Astrocyte (in vitro differentiated cells and primary cell): ENCODE measurements around the gene CNN1. TPM values are rescaled to one million over a fixed set of nuclear protein-coding genes. Genes with fewer than 3 reads are reported as not detected.
A peak's percentile ranks its signal among the peaks of the same experiment; 100 is the strongest.

Experiments used
- DNase-seq: peaks from one replicate; pipeline ENCODE4 v3.0.0-alpha.2; 2010; ENCODE audit warnings: low read depth
- FAIRE-seq: peaks from 2 replicates; lab custom pipeline; 2011; peaks lifted over from hg19 to GRCh38; lab: Jason Lieb, UNC
- H2AFZ ChIP-seq: 2 replicates; pipeline ENCODE4 v1.6.0; 2012; ENCODE audit warnings: low read depth, low read length, inconsistent platforms
- H3K27ac ChIP-seq: 2 replicates; pipeline ENCODE4 v1.5.1; 2011; ENCODE audit warnings: low read depth, low read length, inconsistent platforms
- H3K27me3 ChIP-seq: 2 replicates; pipeline ENCODE4 v1.6.0; 2011; ENCODE audit warnings: low read length, inconsistent platforms; ENCODE audit not compliant: insufficient read depth
- H3K36me3 ChIP-seq: 2 replicates; pipeline ENCODE4 v1.5.1; 2011; ENCODE audit warnings: low read length, inconsistent platforms; ENCODE audit not compliant: insufficient read depth
- H3K4me1 ChIP-seq: 2 replicates; pipeline ENCODE4 v1.5.1; 2011; ENCODE audit warnings: low read length, inconsistent platforms; ENCODE audit not compliant: insufficient read depth
- H3K4me2 ChIP-seq: 2 replicates; pipeline ENCODE4 v1.6.0; 2012; ENCODE audit warnings: low read length, inconsistent platforms
- H3K4me3 ChIP-seq: 2 replicates; pipeline ENCODE4 v1.5.1; 2011; ENCODE audit warnings: low read depth, mild to moderate bottlenecking, low read length, inconsistent platforms; ENCODE audit not compliant: insufficient read depth
- H3K79me2 ChIP-seq: 2 replicates; pipeline ENCODE4 v1.6.0; 2012; ENCODE audit warnings: mild to moderate bottlenecking, low read length, inconsistent platforms; ENCODE audit not compliant: insufficient read depth
- H3K9ac ChIP-seq: 2 replicates; pipeline ENCODE4 v1.6.0; 2012; ENCODE audit warnings: mild to moderate bottlenecking, low read length, inconsistent platforms
- H3K9me3 ChIP-seq: 2 replicates; pipeline ENCODE4 v1.5.1; 2012; ENCODE audit warnings: low read depth, mild to moderate bottlenecking, low read length, inconsistent platforms; ENCODE audit not compliant: insufficient read depth
- H4K20me1 ChIP-seq: 2 replicates; pipeline ENCODE4 v1.6.0; 2012; ENCODE audit warnings: low read length, inconsistent platforms; ENCODE audit not compliant: insufficient read depth
- H3K27ac Mint-ChIP-seq: one replicate; pipeline ENCODE4 v1.8.0; 2021; ENCODE audit warnings: mild to moderate bottlenecking, mixed read lengths; ENCODE audit not compliant: unreplicated experiment
- H3K27me3 Mint-ChIP-seq: one replicate; pipeline ENCODE4 v1.8.0; 2021; ENCODE audit warnings: low read depth, mixed read lengths; ENCODE audit not compliant: unreplicated experiment
- H3K36me3 Mint-ChIP-seq: one replicate; pipeline ENCODE4 v1.8.0; 2021; ENCODE audit warnings: low read depth, mixed read lengths; ENCODE audit not compliant: unreplicated experiment
- H3K4me1 Mint-ChIP-seq: one replicate; pipeline ENCODE4 v1.8.0; 2021; ENCODE audit warnings: low read depth, mixed read lengths; ENCODE audit not compliant: unreplicated experiment
- H3K4me3 Mint-ChIP-seq: one replicate; pipeline ENCODE4 v1.8.0; 2021; ENCODE audit warnings: mild to moderate bottlenecking, moderate library complexity, mixed read lengths; ENCODE audit not compliant: unreplicated experiment
- H3K9me3 Mint-ChIP-seq: one replicate; pipeline ENCODE4 v1.8.0; 2021; ENCODE audit warnings: mild to moderate bottlenecking, mixed read lengths; ENCODE audit not compliant: unreplicated experiment
- EZH2 ChIP-seq: IDR thresholded peaks from 2 replicates; pipeline ENCODE4 v1.6.1; 2012; ENCODE audit warnings: mild to moderate bottlenecking, low read length, inconsistent platforms; ENCODE audit not compliant: insufficient read depth
- total RNA-seq: library from RNA; stranded (reverse); gene quantifications from 2 replicates; pipeline ENCODE4 v1.2.1, GENCODE V29; 2021
- TF ChIP-seq, protein P1 (sequence below): IDR thresholded peaks from 2 replicates; pipeline ENCODE4 v1.5.1; 2011; ENCODE audit warnings: low read depth, mild to moderate bottlenecking, inconsistent platforms, low read length, moderate library complexity; ENCODE audit not compliant: insufficient read depth

Gene CNN1
- total RNA-seq, 1 donor from 2014 or later = 236 TPM

DNA sequence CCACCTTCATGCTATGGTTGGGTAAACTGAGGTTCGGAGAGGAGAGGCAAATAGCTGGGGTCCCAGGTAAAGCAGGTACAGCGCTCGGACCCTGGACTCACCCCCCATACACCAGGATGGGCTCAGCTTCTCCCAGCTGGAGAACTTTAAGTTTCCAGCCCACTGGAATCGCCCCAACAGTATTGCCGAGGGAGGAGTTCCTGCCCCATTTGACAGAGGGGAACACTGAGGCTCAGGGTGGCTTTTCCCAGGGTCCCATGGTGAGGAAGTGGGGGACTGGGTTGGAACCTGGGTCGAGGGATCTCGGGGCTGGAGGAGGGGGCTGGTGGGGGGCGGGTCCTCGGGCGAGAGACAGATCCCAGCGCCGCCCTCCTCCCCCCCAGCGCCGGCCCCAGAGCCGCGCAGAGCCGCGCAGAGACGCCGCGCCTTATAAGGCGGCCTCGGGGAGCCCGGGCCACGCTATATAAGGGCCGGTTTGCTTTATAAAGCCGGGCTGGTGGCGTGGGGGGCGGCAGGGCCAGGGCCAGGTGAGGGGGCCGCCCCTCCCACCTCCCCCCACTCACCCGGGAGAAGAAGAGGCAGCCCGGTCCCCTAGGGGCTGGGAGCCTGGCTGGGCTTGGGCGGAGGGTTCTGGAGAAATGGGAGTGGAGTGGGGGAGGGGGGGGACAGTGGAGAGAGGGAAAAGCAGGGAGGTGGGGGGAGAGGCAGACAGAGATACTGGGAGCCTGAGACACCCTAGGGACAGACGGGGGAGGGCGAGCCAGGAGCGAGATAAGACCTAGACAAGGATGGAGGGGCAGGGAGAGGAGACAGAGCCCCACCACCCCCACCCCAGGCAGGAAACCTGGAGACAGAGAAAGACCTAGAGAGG lies 1.1 kb downstream of the CNN1 start:
- Histone ChIP-seq H3K27ac (peak overlapping the region; percentile 85), H3K4me2 (peak overlapping the region; percentile 99), H2AFZ (peak overlapping the region; percentile 41), H3K4me1 (peaks cover 34% of the 10 kb centered on the region), H4K20me1 (peaks cover 5% of the 10 kb centered on the region), H3K9me3 (no peaks in the 10 kb centered on the region), H3K79me2 (peaks cover 15% of the 10 kb centered on the region), H3K4me3 (peak overlapping the region; percentile 67), H3K27me3 (no peaks in the 10 kb centered on the region), H3K36me3 (peaks cover 3% of the 10 kb centered on the region), H3K9ac (peak overlapping the region; percentile 91)
- H3K27ac Mint-ChIP-seq = peak overlapping the region; percentile 94
- TF ChIP-seq, protein P1, sequence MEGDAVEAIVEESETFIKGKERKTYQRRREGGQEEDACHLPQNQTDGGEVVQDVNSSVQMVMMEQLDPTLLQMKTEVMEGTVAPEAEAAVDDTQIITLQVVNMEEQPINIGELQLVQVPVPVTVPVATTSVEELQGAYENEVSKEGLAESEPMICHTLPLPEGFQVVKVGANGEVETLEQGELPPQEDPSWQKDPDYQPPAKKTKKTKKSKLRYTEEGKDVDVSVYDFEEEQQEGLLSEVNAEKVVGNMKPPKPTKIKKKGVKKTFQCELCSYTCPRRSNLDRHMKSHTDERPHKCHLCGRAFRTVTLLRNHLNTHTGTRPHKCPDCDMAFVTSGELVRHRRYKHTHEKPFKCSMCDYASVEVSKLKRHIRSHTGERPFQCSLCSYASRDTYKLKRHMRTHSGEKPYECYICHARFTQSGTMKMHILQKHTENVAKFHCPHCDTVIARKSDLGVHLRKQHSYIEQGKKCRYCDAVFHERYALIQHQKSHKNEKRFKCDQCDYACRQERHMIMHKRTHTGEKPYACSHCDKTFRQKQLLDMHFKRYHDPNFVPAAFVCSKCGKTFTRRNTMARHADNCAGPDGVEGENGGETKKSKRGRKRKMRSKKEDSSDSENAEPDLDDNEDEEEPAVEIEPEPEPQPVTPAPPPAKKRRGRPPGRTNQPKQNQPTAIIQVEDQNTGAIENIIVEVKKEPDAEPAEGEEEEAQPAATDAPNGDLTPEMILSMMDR = no peak
- no peak for TF ChIP-seq EZH2
- H3K36me3 Mint-ChIP-seq = peaks cover 3% of the 10 kb centered on the region
- no peaks in the 10 kb centered on the region for H3K27me3 Mint-ChIP-seq
- FAIRE-seq (no peak), DNase-seq (no peak)
- H3K4me1 Mint-ChIP-seq = peaks cover 17% of the 10 kb centered on the region
- no peaks in the 10 kb centered on the region for H3K9me3 Mint-ChIP-seq
- H3K4me3 Mint-ChIP-seq = peak overlapping the region; percentile 80

DNA sequence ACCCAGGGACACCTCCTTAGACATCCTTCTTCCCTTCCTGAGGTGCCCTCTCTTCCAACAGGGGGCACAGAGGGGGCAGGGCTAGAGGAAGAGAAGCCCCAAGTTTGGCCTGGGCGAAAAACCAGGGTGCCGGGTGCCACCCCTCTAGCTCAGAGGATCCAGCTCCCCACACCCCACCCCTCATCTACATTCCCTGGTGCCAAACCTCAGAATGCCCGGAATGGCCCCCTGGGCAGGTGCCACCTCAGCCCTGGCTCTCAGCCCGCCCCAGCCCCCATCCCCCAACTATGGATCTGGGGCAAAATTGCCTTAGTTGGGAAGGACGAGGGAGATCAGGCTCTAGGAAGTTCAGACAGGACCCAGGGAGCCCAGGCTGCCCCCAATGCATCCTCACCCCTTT lies 2.0 kb downstream of the CNN1 start:
- DNase-seq (no peak), FAIRE-seq (no peak)
- peaks cover 9% of the 10 kb centered on the region for H4K20me1 ChIP-seq
- H3K4me1 Mint-ChIP-seq = peaks cover 15% of the 10 kb centered on the region
- H2AFZ ChIP-seq = no peak overlapping the region
- H3K4me1 ChIP-seq = peaks cover 31% of the 10 kb centered on the region
- H3K27ac ChIP-seq = no peak overlapping the region
- H3K4me3 ChIP-seq = peak overlapping the region; percentile 50
- H3K27me3 Mint-ChIP-seq = no peaks in the 10 kb centered on the region
- peaks cover 15% of the 10 kb centered on the region for H3K79me2 ChIP-seq
- TF ChIP-seq EZH2 = no peak
- TF ChIP-seq, protein P1 = no peak
- peaks cover 3% of the 10 kb centered on the region for H3K36me3 ChIP-seq
- no peaks in the 10 kb centered on the region for H3K9me3 Mint-ChIP-seq
- H3K4me2 ChIP-seq = peak overlapping the region; percentile 99
- no peaks in the 10 kb centered on the region for H3K9me3 ChIP-seq
- H3K27me3 ChIP-seq = no peaks in the 10 kb centered on the region
- H3K9ac ChIP-seq = peak overlapping the region; percentile 91
- H3K27ac Mint-ChIP-seq = no peak overlapping the region
- H3K36me3 Mint-ChIP-seq = peaks cover 3% of the 10 kb centered on the region
- peak overlapping the region; percentile 76 for H3K4me3 Mint-ChIP-seq

DNA sequence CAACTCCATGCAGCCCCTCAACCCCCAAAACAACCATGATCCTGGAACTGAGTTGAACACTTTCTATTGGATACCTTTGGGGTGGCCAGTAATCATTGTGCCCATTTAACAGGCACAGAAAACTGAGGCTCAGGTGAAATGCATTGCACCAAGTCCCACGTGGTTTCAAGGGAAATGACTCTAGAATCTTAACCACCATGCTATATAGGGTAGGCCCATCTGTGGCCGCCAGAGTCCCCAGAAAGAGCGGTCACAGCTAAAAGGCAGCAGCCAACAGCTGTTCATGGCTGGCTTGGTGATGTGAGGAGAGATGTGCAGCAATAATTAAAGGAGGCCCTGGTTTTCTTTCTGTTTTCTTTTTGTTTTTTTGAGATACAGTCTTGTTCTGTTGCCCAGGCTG lies 2.6 kb downstream of the CNN1 start:
- Histone ChIP-seq H3K4me3 (peak overlapping the region; percentile 5), H3K4me1 (peaks cover 31% of the 10 kb centered on the region), H3K4me2 (peak overlapping the region; percentile 99), H3K36me3 (peaks cover 3% of the 10 kb centered on the region), H2AFZ (no peak overlapping the region), H4K20me1 (peaks cover 9% of the 10 kb centered on the region), H3K9ac (no peak overlapping the region), H3K27ac (no peak overlapping the region), H3K79me2 (peaks cover 15% of the 10 kb centered on the region), H3K27me3 (no peaks in the 10 kb centered on the region), H3K9me3 (no peaks in the 10 kb centered on the region)
- no peak for TF ChIP-seq EZH2
- TF ChIP-seq, protein P1 = no peak
- H3K4me1 Mint-ChIP-seq = peaks cover 19% of the 10 kb centered on the region
- H3K36me3 Mint-ChIP-seq = peaks cover 6% of the 10 kb centered on the region
- H3K27me3 Mint-ChIP-seq = no peaks in the 10 kb centered on the region
- no peak overlapping the region for H3K27ac Mint-ChIP-seq
- no peaks in the 10 kb centered on the region for H3K9me3 Mint-ChIP-seq
- DNase-seq = no peak
- peak overlapping the region; percentile 29 for H3K4me3 Mint-ChIP-seq
- FAIRE-seq = no peak
